Loucy (cell line): ENCODE results near the gene RAD51B.

Source experiments
- H2AFZ ChIP-seq: fragments of 200-600 bp; sonication (generic); 2 replicates; pipeline ENCODE4 v1.6.0; 2016; ENCODE audit warnings: antibody characterized with exemption, mild to moderate bottlenecking, low read length, moderate library complexity
- H3F3A ChIP-seq: fragments of 200-600 bp; 2 replicates; pipeline ENCODE4 v1.6.0; 2016; ENCODE audit warnings: antibody characterized with exemption, low read depth, mild to moderate bottlenecking
- H3K27me3 ChIP-seq: fragments of 200-600 bp; sonication (generic); 2 replicates; pipeline ENCODE4 v1.6.1; 2014; ENCODE audit warnings: low read length, mild to moderate bottlenecking; ENCODE audit not compliant: insufficient read depth, poor library complexity, severe bottlenecking
- H3K36me3 ChIP-seq: fragments of 200-600 bp; sonication (generic); 2 replicates; pipeline ENCODE4 v1.6.1; 2016; ENCODE audit warnings: low read length; ENCODE audit not compliant: insufficient read depth
- H3K4me1 ChIP-seq: fragments of 200-600 bp; sonication (generic); 2 replicates; pipeline ENCODE4 v1.5.1; 2014; ENCODE audit warnings: low read length, mild to moderate bottlenecking; ENCODE audit not compliant: insufficient read depth, poor library complexity, severe bottlenecking
- H3K4me2 ChIP-seq: fragments of 200-600 bp; sonication (generic); 2 replicates; pipeline ENCODE4 v1.6.0; 2014; ENCODE audit warnings: antibody characterized with exemption, low read length, low read depth, mild to moderate bottlenecking; ENCODE audit not compliant: poor library complexity, severe bottlenecking
- H3K4me3 ChIP-seq: fragments of 200-600 bp; sonication (generic); 2 replicates; pipeline ENCODE4 v1.5.1; 2014; ENCODE audit warnings: low read length, mild to moderate bottlenecking, mixed read lengths; ENCODE audit not compliant: poor library complexity, severe bottlenecking
- H3K79me2 ChIP-seq: fragments of 200-600 bp; sonication (generic); 2 replicates; pipeline ENCODE4 v1.6.1; 2014; ENCODE audit warnings: low read length; ENCODE audit not compliant: insufficient read depth
- H3K9ac ChIP-seq: fragments of 200-600 bp; sonication (generic); 2 replicates; pipeline ENCODE4 v1.6.0; 2014; ENCODE audit warnings: mild to moderate bottlenecking, low read depth, low read length, moderate library complexity; ENCODE audit not compliant: poor library complexity, severe bottlenecking
- H3K9me2 ChIP-seq: fragments of 200-600 bp; sonication (generic); replicated peaks from 2 replicates; pipeline ENCODE4 v1.6.1; 2016; ENCODE audit warnings: low read depth, low read length, mixed read lengths
- H3K9me3 ChIP-seq: fragments of 200-600 bp; sonication (generic); 2 replicates; pipeline ENCODE4 v1.6.1; 2014; ENCODE audit warnings: mild to moderate bottlenecking, antibody characterized with exemption, low read length, low read depth; ENCODE audit not compliant: insufficient read depth
- H4K20me1 ChIP-seq: fragments of 200-600 bp; sonication (generic); 2 replicates; pipeline ENCODE4 v1.6.0; 2014; ENCODE audit warnings: antibody characterized with exemption, low read length, mild to moderate bottlenecking; ENCODE audit not compliant: insufficient read depth, poor library complexity, severe bottlenecking
- EZH2phosphoT487 ChIP-seq: fragments of 200-600 bp; IDR thresholded peaks from 2 replicates; pipeline ENCODE4 v1.6.1; 2018; ENCODE audit warnings: antibody characterized with exemption, mild to moderate bottlenecking, moderate library complexity, borderline replicate concordance
- TF ChIP-seq, protein P1 (sequence below): fragments of 200-600 bp; sonication (generic); conservative IDR thresholded peaks from 2 replicates; pipeline ENCODE4 v1.5.1; 2014; ENCODE audit warnings: mild to moderate bottlenecking, antibody characterized with exemption, low read length

RAD51B gene

DNA sequence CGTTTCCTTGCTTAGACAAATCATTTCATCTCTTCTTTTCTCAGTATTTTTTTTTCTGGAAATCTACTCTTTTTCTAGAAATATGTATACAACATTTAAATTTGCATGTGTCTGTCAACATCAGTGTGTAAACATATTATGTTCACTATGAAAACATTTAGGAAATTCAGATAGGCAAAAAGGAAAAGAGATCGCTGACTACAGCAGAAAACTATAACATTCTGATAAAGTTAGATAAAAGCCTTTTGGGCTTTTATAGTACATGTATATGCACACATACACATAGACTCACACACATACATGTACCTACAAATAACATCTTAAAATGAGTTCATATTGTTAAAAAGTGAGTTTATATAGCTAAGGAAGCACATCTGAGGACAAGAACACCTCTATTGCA lies 142.1 kb downstream of the RAD51B start:
- TF ChIP-seq, protein P1, sequence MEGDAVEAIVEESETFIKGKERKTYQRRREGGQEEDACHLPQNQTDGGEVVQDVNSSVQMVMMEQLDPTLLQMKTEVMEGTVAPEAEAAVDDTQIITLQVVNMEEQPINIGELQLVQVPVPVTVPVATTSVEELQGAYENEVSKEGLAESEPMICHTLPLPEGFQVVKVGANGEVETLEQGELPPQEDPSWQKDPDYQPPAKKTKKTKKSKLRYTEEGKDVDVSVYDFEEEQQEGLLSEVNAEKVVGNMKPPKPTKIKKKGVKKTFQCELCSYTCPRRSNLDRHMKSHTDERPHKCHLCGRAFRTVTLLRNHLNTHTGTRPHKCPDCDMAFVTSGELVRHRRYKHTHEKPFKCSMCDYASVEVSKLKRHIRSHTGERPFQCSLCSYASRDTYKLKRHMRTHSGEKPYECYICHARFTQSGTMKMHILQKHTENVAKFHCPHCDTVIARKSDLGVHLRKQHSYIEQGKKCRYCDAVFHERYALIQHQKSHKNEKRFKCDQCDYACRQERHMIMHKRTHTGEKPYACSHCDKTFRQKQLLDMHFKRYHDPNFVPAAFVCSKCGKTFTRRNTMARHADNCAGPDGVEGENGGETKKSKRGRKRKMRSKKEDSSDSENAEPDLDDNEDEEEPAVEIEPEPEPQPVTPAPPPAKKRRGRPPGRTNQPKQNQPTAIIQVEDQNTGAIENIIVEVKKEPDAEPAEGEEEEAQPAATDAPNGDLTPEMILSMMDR, result no peak
- no peak for TF ChIP-seq EZH2phosphoT487
- no peak overlapping the region for H3K4me3 ChIP-seq
- H3K4me1 ChIP-seq, result no peaks in the 10 kb centered on the region
- no peaks in the 10 kb centered on the region for H3K79me2 ChIP-seq
- H3K9ac ChIP-seq, result no peak overlapping the region
- no peaks in the 10 kb centered on the region for H3K27me3 ChIP-seq
- H3K36me3 ChIP-seq, result no peaks in the 10 kb centered on the region
- no peaks in the 10 kb centered on the region for H3K9me3 ChIP-seq
- H3K9me2 ChIP-seq, result no peaks in the 10 kb centered on the region
- H3F3A ChIP-seq, result no peaks in the 10 kb centered on the region
- H3K4me2 ChIP-seq, result no peak overlapping the region
- H2AFZ ChIP-seq, result no peak overlapping the region
- H4K20me1 ChIP-seq, result no peaks in the 10 kb centered on the region

DNA sequence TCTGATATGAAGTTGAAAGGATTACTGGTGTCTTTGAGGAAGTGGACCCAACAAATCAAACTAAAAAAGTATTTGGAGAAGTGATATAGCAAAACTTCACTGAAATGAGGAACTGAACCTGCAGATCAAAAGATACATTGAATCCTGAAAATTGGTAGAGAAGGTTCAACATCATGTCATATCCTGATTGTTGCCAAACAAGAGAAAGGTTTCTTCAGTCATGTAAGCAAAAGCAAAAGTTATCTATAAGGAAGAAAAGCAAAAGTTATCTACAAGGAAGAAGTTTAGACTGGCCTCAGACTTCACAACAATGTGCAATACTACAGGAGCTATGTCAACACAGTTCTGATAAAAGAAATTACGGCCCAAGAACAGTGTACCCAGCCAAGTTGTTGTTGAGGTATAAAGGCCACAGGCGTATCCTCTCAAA lies 142.7 kb downstream of the RAD51B start:
- Histone ChIP-seq H3K4me2 (no peak overlapping the region), H3K9me2 (no peaks in the 10 kb centered on the region), H3K27me3 (no peaks in the 10 kb centered on the region), H3K9ac (no peak overlapping the region), H3K4me3 (no peak overlapping the region), H3K36me3 (no peaks in the 10 kb centered on the region), H3K9me3 (peaks cover 1% of the 10 kb centered on the region; the same call in 1 of the 2 replicates), H3K4me1 (no peaks in the 10 kb centered on the region), H3K79me2 (no peaks in the 10 kb centered on the region), H3F3A (no peaks in the 10 kb centered on the region), H2AFZ (no peak overlapping the region), H4K20me1 (no peaks in the 10 kb centered on the region)
- TF ChIP-seq EZH2phosphoT487, result no peak
- TF ChIP-seq, protein P1, result no peak

DNA sequence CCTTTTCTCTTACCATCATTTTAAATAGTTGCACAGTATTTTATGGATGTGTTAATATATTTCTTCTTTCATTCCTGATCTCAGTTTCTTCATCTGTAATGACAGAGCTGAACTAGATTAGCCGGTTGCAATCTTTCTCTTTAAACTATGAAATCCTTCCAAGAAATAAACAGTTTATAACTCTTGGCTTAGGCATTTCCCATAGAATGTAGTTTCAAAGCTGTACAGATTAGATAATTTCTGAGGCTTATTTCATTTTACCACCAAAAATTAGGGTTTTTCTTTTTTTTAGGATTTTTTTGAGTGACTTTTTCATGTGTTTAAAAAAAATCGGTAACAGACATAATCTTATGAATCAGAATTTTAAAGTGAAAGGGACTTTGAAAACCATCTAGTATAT lies 144.0 kb downstream of the RAD51B start:
- H3K79me2 ChIP-seq, result no peaks in the 10 kb centered on the region
- TF ChIP-seq, protein P1, result no peak
- TF ChIP-seq EZH2phosphoT487, result no peak
- H3K4me1 ChIP-seq, result no peaks in the 10 kb centered on the region
- H3K9ac ChIP-seq, result no peak overlapping the region
- H3K4me3 ChIP-seq, result no peak overlapping the region
- H3K27me3 ChIP-seq, result no peaks in the 10 kb centered on the region
- H4K20me1 ChIP-seq, result no peaks in the 10 kb centered on the region
- no peak overlapping the region for H3K4me2 ChIP-seq
- no peaks in the 10 kb centered on the region for H3K9me2 ChIP-seq
- H2AFZ ChIP-seq, result no peak overlapping the region
- no peaks in the 10 kb centered on the region; the same call in 1 of the 2 replicates for H3K36me3 ChIP-seq
- H3F3A ChIP-seq, result no peaks in the 10 kb centered on the region
- H3K9me3 ChIP-seq, result peaks cover 4% of the 10 kb centered on the region; the same call in 1 of the 2 replicates
